HEK293 (cell line): ENCODE data around the gene AP1S1.

Source experiments
- CTCF ChIA-PET: fragments of 350-600 bp; formaldehyde crosslinking; extraction: SDS; loops from one replicate; lab custom pipeline; 2021; ENCODE audit warnings: antibody characterized with exemption; lab: Yijun Ruan, JAX
- POLR2A ChIA-PET: fragments of 300-600 bp; formaldehyde crosslinking; extraction: SDS; loops from one replicate; lab custom pipeline; 2020; ENCODE audit warnings: antibody characterized with exemption, inconsistent platforms; lab: Yijun Ruan, JAX
- H3K27ac ChIP-seq: fragments of 200-500 bp; sonication (Bioruptor generic); 2 replicates; pipeline ENCODE4 v1.5.1; 2014; ENCODE audit warnings: low read depth, low read length, control low read depth, inconsistent platforms; ENCODE audit errors: extremely low read depth
- H3K36me3 ChIP-seq, 2 experiments: fragments of 200-500 bp in 1 of 2; sonication (Bioruptor generic) in 1 of 2; 1 replicate in 1 of 2; 2 replicates in 1 of 2; pipeline ENCODE4 v1.5.1; 2014 to 2017; ENCODE audit warnings: inconsistent platforms in 2 of 2, low read length in 2 of 2; ENCODE audit not compliant: control insufficient read depth in 2 of 2, insufficient read depth in 1 of 2
- H3K4me1 ChIP-seq: fragments of 200-500 bp; sonication (Bioruptor generic); 2 replicates; pipeline ENCODE4 v1.5.1; 2014; ENCODE audit warnings: mild to moderate bottlenecking, low read length, inconsistent platforms; ENCODE audit not compliant: control insufficient read depth, insufficient read depth
- H3K4me3 ChIP-seq: 2 replicates; pipeline ENCODE4 v1.5.1; 2011; ENCODE audit warnings: low read depth, mild to moderate bottlenecking, control low read depth, low read length, moderate library complexity
- H3K9me3 ChIP-seq: fragments of 200-500 bp; sonication (Bioruptor generic); 2 replicates; pipeline ENCODE4 v1.5.1; 2014; ENCODE audit warnings: low read depth, low read length, inconsistent platforms; ENCODE audit not compliant: control insufficient read depth, insufficient read depth
- AEBP2 ChIP-seq: fragments of 450-650 bp; formaldehyde crosslinking; IDR thresholded peaks from 2 replicates; pipeline ENCODE4 v1.5.1; 2016; ENCODE audit warnings: missing biosample characterization, missing genetic modification characterization, borderline replicate concordance
- GLIS2 ChIP-seq: fragments of 450-650 bp; formaldehyde crosslinking; IDR thresholded peaks from 2 replicates; pipeline ENCODE4 v1.5.1; 2016; ENCODE audit warnings: missing biosample characterization, missing genetic modification characterization
- HOXD13 ChIP-seq: sonication (generic); formaldehyde crosslinking; IDR thresholded peaks from 2 replicates; pipeline ENCODE4 v1.8.0; 2022; ENCODE audit warnings: missing genetic modification reagents, borderline replicate concordance
- PRDM2 ChIP-seq: fragments of 450-650 bp; formaldehyde crosslinking; IDR thresholded peaks from 2 replicates; pipeline ENCODE4 v1.5.1; 2016; ENCODE audit warnings: missing biosample characterization, missing genetic modification characterization, borderline replicate concordance
- SALL2 ChIP-seq: fragments of 450-650 bp; formaldehyde crosslinking; IDR thresholded peaks from 2 replicates; pipeline ENCODE4 v1.5.0; 2017; ENCODE audit warnings: missing biosample characterization, mild to moderate bottlenecking, missing genetic modification characterization, borderline replicate concordance
- YY2 ChIP-seq: fragments of 450-650 bp; formaldehyde crosslinking; IDR thresholded peaks from 2 replicates; pipeline ENCODE4 v1.5.1; 2016; ENCODE audit warnings: missing biosample characterization, missing genetic modification characterization
- ZNF114 ChIP-seq: fragments of 450-650 bp; formaldehyde crosslinking; IDR thresholded peaks from 2 replicates; pipeline ENCODE4 v1.5.0; 2017; ENCODE audit warnings: missing biosample characterization, missing genetic modification characterization
- ZNF274 ChIP-seq, 2 experiments: fragments of 200-500 bp in 1 of 2; fragments of 450-650 bp in 1 of 2; sonication (Bioruptor generic) in 1 of 2; formaldehyde crosslinking in 1 of 2; IDR thresholded peaks; 2 replicates each; pipeline versions ENCODE4 v1.5.1 to v1.6.1; 2014 to 2016; ENCODE audit warnings: borderline replicate concordance in 1 of 2, inconsistent platforms in 1 of 2, low read length in 1 of 2, missing biosample characterization in 1 of 2, missing genetic modification characterization in 1 of 2
- ZNF558 ChIP-seq: fragments of 450-650 bp; formaldehyde crosslinking; IDR thresholded peaks from 2 replicates; pipeline ENCODE4 v1.5.1; 2016; ENCODE audit warnings: missing biosample characterization, missing genetic modification characterization
- ZNF645 ChIP-seq: fragments of 450-650 bp; formaldehyde crosslinking; IDR thresholded peaks from 2 replicates; pipeline ENCODE4; 2016; ENCODE audit warnings: missing biosample characterization, missing genetic modification characterization
- ZSCAN30 ChIP-seq: fragments of 450-650 bp; IDR thresholded peaks from 2 replicates; pipeline ENCODE4 v1.5.1; 2018; ENCODE audit warnings: missing biosample characterization, mild to moderate bottlenecking, missing genetic modification characterization, moderate library complexity
- ZSCAN4 ChIP-seq: fragments of 450-650 bp; formaldehyde crosslinking; IDR thresholded peaks from 2 replicates; pipeline ENCODE4 v1.5.1; 2017; ENCODE audit warnings: missing biosample characterization, missing genetic modification characterization
- TF ChIP-seq, protein P1 (sequence below): fragments of 450-650 bp; formaldehyde crosslinking; IDR thresholded peaks from 2 replicates; pipeline ENCODE4 v1.5.1; 2016; ENCODE audit warnings: missing biosample characterization, missing genetic modification characterization, borderline replicate concordance
- TF ChIP-seq, protein P2 (sequence below): IDR thresholded peaks from 2 replicates; pipeline ENCODE4 v1.6.1; 2011; ENCODE audit warnings: mild to moderate bottlenecking, low read depth, low read length, borderline replicate concordance
- TF ChIP-seq, protein P3 (sequence below): fragments of 450-650 bp; formaldehyde crosslinking; IDR thresholded peaks from 2 replicates; pipeline ENCODE4 v1.5.1; 2016; ENCODE audit warnings: missing biosample characterization, missing genetic modification characterization

Gene AP1S1

GRCh38 chr7:101129603-101130117, 24.6 kb upstream of the AP1S1 start:
- CTCF ChIA-PET = interaction anchor here (0.6 to 1.6 kb wide), 3 partner anchors 9 to 252 kb away, joined by 3 to 4 read pairs (median 3); no protein-coding TSS in a partner anchor
- H3K4me1 ChIP-seq = peaks cover 2% of the 10 kb centered on the region; the same call in 1 of the 2 replicates
- H3K4me3 ChIP-seq = no peak overlapping the region
- TF ChIP-seq, protein P1, sequence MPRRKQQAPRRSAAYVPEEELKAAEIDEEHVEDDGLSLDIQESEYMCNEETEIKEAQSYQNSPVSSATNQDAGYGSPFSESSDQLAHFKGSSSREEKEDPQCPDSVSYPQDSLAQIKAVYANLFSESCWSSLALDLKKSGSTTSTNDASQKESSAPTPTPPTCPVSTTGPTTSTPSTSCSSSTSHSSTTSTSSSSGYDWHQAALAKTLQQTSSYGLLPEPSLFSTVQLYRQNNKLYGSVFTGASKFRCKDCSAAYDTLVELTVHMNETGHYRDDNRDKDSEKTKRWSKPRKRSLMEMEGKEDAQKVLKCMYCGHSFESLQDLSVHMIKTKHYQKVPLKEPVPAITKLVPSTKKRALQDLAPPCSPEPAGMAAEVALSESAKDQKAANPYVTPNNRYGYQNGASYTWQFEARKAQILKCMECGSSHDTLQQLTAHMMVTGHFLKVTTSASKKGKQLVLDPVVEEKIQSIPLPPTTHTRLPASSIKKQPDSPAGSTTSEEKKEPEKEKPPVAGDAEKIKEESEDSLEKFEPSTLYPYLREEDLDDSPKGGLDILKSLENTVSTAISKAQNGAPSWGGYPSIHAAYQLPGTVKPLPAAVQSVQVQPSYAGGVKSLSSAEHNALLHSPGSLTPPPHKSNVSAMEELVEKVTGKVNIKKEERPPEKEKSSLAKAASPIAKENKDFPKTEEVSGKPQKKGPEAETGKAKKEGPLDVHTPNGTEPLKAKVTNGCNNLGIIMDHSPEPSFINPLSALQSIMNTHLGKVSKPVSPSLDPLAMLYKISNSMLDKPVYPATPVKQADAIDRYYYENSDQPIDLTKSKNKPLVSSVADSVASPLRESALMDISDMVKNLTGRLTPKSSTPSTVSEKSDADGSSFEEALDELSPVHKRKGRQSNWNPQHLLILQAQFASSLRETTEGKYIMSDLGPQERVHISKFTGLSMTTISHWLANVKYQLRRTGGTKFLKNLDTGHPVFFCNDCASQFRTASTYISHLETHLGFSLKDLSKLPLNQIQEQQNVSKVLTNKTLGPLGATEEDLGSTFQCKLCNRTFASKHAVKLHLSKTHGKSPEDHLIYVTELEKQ (tag by site-specific recombination) = no peak
- no peak for TF ChIP-seq ZNF114 (tag by site-specific recombination)
- TF ChIP-seq HOXD13 = no peak
- no peak for TF ChIP-seq ZSCAN30 (tag by site-specific recombination)
- no peak for TF ChIP-seq ZNF558
- TF ChIP-seq ZNF645 (tag by site-specific recombination) = no peak
- TF ChIP-seq AEBP2 (tag by site-specific recombination) = no peak
- no peak for TF ChIP-seq GLIS2
- no peak for TF ChIP-seq ZSCAN4 (tag by site-specific recombination)
- no peak for TF ChIP-seq SALL2 (tag by site-specific recombination)
- TF ChIP-seq, protein P2, sequence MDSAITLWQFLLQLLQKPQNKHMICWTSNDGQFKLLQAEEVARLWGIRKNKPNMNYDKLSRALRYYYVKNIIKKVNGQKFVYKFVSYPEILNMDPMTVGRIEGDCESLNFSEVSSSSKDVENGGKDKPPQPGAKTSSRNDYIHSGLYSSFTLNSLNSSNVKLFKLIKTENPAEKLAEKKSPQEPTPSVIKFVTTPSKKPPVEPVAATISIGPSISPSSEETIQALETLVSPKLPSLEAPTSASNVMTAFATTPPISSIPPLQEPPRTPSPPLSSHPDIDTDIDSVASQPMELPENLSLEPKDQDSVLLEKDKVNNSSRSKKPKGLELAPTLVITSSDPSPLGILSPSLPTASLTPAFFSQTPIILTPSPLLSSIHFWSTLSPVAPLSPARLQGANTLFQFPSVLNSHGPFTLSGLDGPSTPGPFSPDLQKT = no peak
- TF ChIP-seq, protein P3, sequence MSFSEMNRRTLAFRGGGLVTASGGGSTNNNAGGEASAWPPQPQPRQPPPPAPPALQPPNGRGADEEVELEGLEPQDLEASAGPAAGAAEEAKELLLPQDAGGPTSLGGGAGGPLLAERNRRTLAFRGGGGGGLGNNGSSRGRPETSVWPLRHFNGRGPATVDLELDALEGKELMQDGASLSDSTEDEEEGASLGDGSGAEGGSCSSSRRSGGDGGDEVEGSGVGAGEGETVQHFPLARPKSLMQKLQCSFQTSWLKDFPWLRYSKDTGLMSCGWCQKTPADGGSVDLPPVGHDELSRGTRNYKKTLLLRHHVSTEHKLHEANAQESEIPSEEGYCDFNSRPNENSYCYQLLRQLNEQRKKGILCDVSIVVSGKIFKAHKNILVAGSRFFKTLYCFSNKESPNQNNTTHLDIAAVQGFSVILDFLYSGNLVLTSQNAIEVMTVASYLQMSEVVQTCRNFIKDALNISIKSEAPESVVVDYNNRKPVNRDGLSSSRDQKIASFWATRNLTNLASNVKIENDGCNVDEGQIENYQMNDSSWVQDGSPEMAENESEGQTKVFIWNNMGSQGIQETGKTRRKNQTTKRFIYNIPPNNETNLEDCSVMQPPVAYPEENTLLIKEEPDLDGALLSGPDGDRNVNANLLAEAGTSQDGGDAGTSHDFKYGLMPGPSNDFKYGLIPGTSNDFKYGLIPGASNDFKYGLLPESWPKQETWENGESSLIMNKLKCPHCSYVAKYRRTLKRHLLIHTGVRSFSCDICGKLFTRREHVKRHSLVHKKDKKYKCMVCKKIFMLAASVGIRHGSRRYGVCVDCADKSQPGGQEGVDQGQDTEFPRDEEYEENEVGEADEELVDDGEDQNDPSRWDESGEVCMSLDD (tag by site-specific recombination) = no peak
- no peak for TF ChIP-seq PRDM2 (tag by site-specific recombination)
- no peak for TF ChIP-seq ZNF274 (IDR thresholded peaks at IDR 0.05; ENCODE audit: low read length)
- no peak for TF ChIP-seq ZNF274 (tag by site-specific recombination; IDR thresholded peaks at IDR 0.05; ENCODE audit: borderline replicate concordance)
- no peak for TF ChIP-seq YY2 (tag by site-specific recombination)
- no peaks in the 10 kb centered on the region for H3K9me3 ChIP-seq
- POLR2A ChIA-PET = interaction anchor here (0.6 kb wide), 2 partner anchors 164 to 1160 kb away, joined by 3 to 5 read pairs; no protein-coding TSS in a partner anchor
- no peaks in the 10 kb centered on the region for H3K36me3 ChIP-seq
- no peak overlapping the region for H3K27ac ChIP-seq
